DMS79 treated with DMSO at 0.1 percent for 48 hours (cell line): Measurements from ENCODE around the gene TEAD1.
"Not testable (repeated sequence)": the region's sequence is repeated elsewhere in the genome, so short reads cannot be mapped to it uniquely, and the experiment has no call there.

Source experiments
- DNase-seq: peaks from one replicate; lab custom pipeline; 2025; lab: John Stamatoyannopoulos, UW

The TEAD1 gene

GRCh38 chr11:12737024-12737423, 62.8 kb downstream of the TEAD1 start:
- no peak for DNase-seq

GRCh38 chr11:12741671-12742216, 67.5 kb downstream of the TEAD1 start:
- no peak for DNase-seq

GRCh38 chr11:12743834-12744449, 69.7 kb downstream of the TEAD1 start:
- no peak for DNase-seq

DNA sequence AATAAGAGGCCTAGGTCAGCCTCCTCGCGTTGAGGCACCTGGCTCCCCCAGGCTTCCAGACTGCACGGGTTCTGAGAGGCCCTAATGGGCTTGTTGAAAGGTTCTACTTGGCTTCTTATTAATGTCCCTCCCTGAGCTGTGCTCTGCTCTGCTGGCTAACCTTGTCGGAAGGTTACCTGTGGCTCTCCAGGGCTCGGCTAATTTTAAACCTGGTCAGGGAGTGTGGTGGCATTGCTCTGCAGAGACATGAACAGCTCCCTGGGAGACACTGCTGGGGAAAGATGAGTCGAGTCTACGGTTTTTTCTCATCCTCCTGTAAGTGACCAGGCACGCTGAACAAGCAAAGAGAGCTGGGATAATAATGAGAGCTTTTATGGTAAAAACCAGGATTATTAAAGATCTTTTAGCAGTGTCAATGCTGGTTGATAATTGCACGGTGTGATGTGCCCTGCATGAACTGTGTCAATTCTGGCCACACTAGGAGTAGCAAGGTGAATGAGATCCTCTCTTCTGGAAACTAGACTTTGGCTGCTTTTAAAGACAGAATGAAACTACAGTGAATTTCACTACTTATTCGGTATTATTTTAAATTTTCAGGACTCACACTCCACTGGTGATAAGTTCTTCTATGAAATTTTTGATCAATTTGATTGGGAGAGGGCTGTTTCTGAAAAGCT, 70.7 kb downstream of the TEAD1 start:
- peak; percentile 92 for DNase-seq

DNA sequence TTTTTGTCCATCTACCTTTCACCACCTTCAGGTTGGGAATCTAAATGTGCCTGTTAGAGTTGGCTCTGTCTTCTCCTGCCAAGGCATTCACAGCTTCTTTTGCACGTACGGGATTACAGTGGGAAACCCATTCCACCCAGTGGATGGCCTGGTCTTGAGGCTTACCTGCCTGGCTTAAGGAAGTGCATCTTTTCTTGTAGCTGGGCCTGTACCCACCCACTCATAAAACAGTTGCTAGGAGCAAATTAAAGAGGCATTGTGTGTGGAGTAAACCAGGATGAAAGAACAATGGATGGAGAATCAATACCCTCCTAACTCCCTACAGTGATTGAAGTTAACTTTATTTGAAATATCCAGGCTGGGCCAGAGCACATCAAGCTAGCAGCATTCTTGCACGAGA, 71.6 kb downstream of the TEAD1 start:
- DNase-seq: peak; percentile 44

GRCh38 chr11:12746593-12747097, 72.4 kb downstream of the TEAD1 start:
- DNase-seq: peak; percentile 88

DNA sequence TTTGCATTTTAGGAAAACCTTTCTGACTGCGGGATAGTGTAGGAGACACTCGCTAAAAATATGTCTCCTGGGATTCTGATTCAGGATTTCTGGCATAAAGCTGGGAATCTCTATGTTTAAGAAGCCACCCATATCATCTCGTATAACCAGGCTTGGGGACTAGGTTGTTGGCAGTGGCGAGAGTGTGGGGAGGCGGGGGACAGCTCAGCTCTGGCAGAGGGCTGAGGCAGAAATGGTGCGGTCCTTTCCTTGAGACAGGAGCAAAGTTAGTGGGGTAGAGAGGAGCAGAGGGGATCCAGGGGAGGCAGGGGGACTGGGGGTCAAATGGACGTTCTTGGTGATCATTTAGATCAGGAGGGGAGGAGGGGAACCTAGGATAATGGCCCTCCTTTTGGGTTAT, 74.3 kb downstream of the TEAD1 start:
- DNase-seq: no peak

DNA sequence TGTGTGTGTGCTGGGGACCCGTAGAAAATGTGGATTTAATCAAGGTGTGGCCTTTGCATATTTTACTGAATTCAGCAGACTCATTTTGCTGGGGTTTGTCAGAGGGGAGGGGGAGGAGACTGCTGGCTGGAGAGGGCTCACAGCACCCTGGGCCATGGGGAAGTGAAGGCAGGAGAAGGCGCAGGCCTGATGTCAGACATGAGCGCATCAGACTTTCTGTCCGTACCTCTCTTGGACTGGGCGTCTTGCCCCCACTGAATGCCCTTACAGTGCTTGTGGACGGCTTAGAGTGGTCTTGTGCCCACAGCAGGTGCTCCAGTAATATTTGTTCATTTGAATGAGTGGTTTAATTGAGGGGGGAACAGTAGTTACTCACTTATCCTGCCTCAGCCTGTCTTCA, 75.2 kb downstream of the TEAD1 start:
- DNase-seq: peak; percentile 64

GRCh38 chr11:12750181-12750580, 76.0 kb downstream of the TEAD1 start:
- no peak for DNase-seq

- DNase-seq: no peak
Observed at GRCh38 chr11:12752868-12753524, 78.8 kb downstream of the TEAD1 start.

DNA sequence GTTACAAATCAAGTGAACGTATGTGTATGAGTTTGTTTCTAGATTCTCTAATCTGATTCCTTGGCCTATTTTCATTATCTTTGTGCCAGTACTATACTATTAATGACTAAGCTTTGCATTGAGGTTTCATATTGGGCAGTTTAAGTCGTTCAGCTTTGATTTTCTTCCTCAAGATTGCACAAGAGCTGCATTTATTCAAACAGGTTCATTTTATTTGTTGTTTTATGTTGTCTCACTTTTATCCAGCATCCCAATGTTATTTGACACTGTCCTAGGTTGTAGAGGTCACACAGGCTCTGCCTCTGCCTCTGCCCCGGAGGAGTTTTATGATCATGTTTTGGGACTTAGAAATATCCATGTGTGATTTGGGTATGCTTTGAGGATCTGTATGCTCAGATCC, 79.8 kb downstream of the TEAD1 start:
- DNase-seq: no peak

- no peak for DNase-seq
Observed at GRCh38 chr11:12754582-12755234, 80.5 kb downstream of the TEAD1 start.

DNA sequence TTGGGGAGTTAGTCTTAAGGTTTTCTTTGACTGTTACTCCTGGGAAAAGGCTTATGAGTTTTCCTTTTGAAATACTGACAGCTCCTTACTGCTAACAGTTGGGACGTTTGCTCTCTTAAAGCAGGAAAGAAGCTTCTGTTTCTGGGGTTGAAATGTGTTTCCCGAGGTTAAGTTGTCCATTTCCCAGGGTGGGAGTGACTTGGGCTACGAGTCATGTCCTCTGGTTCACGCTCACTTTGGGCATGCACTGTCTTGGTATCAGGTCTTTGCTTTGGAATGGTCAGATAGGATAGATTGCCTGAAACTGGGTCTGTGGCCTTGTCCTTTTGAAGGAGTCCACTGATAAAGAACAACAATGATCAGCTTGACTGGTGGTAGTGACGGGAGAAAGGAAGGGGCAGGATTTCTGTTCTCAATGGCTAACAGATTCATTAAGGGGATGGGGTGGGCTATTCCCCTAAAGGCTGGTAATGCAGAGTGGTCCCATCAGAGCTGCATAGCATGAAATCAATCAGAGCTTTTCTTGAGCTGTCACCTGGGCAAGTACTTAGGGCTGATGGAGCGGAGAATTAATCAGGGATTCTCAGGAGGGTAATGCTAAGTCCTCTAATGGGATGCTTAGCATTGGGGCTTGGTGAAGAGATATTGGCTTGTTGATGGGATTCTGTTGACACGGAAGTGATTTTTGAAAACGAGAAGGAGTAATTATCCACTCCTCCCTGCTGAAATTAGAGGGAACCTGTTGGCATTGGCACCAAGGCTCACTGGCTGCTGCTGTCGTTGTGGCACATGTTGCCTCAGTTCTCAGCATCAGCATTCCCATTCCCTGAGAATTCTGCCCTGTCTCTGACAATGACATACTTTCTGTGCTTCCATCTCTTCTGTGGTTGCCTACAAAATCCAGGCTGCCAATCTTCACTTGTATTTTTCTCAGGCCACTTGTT, 81.6 kb downstream of the TEAD1 start:
- peak; percentile 83 for DNase-seq

- DNase-seq: no peak
Observed at GRCh38 chr11:12756454-12756806, 82.2 kb downstream of the TEAD1 start.

DNA sequence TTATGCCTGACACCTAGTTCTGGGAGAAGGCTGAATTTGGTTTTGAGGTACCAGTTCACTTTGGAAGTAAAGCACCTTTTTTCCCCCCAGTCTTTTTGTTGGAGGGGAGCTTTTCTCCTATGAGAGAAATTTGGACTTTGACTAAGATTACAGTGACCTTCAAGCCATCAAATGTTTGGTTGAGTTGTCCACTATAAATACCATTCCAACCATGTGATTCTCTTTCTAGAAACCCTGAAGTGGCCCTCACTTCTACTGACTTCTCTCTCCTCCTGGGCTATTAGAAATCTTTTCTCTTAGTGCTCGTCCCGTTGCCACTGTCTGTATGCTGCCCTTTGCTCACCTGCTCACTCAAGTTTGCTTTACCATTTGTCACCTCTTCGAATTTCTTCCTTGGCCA, 82.6 kb downstream of the TEAD1 start:
- DNase-seq: no peak

- no peak for DNase-seq
Observed at GRCh38 chr11:12757416-12757815, 83.2 kb downstream of the TEAD1 start.

DNA sequence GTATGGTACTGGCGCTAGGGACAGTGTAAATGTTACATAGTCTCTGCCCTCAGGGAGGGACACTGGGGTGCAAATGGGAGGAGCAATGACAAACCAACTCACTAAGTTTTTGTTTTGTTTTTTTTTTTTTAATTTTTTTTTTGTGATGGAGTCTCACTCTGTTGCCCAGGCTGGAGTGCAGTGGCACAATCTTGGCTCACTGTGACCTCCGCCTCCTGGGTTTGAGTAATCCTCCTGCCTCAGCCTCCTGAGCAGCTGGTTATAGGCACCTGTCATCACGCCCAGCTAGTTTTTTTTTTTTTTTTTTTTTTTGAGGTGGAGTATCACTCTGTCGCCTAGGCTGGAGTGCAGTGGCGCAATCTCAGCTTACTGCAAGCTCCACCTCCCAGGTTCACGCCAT, 83.9 kb downstream of the TEAD1 start:
- DNase-seq: not testable (repeated sequence)

- DNase-seq: no peak
Observed at GRCh38 chr11:12761029-12761428, 86.8 kb downstream of the TEAD1 start.

- no peak for DNase-seq
Observed at GRCh38 chr11:12762278-12762677, 88.1 kb downstream of the TEAD1 start.

DNA sequence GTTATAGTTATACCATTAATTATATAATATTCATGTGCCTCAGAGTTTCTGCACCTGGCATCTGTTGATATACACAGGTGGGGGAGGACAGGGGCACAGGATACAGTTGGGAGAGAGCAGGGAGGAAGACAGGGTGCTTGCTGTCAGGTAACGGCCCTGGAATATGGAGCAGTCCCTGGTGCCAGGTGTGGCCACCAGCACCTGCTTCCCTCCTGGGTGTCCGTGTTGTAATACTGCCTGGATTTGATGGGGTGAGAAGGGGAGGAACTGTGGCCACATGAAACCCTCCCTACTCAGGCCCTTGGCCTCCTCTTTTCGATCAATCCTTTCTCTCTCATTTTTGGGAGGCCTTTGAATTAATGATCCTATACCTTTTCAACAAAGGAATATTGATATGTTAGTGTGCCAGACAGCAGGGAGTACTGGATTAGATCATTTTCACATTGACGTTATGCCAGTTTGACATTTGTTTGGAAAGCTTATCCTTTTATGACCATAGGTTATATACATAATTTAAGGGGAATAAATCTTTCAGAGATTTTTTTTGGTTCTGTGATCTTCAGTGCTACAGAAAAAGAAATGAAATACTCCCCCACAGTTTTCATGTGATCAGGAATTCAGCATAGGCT, 88.6 kb downstream of the TEAD1 start:
- peak; percentile 33 for DNase-seq
